Measurements from ENCODE around the gene CLDN5.

The CLDN5 gene

GRCh38 chr22:19504900-19505734 is 19.1 kb downstream of the CLDN5 start:
- TF ChIP-seq CTCF (IDR thresholded peaks at IDR 0.05; ENCODE audit: control insufficient read depth, extremely low read depth, insufficient read depth): no peak
- no peak for DNase-seq (ENCODE audit: low read depth)
- H3K4me3 ChIP-seq (ENCODE audit: low read depth, low read length): no peak overlapping the region

GRCh38 chr22:19503869-19504268 is 20.3 kb downstream of the CLDN5 start:
- no peak for TF ChIP-seq CTCF (IDR thresholded peaks at IDR 0.05; ENCODE audit: control insufficient read depth, extremely low read depth, insufficient read depth)
- no peak for DNase-seq (ENCODE audit: low read depth)
- H3K4me3 ChIP-seq (ENCODE audit: low read depth, low read length): no peak overlapping the region

- no peak for TF ChIP-seq CTCF (IDR thresholded peaks at IDR 0.05; ENCODE audit: control insufficient read depth, extremely low read depth, insufficient read depth)
- DNase-seq (ENCODE audit: low read depth): no peak
Observed at GRCh38 chr22:19503367-19503766, 20.8 kb downstream of the CLDN5 start.

GRCh38 chr22:19501897-19502447 is 22.2 kb downstream of the CLDN5 start:
- DNase-seq (ENCODE audit: low read depth): no peak
- TF ChIP-seq CTCF (IDR thresholded peaks at IDR 0.05; ENCODE audit: control insufficient read depth, extremely low read depth, insufficient read depth): no peak
- no peak overlapping the region for H3K4me3 ChIP-seq (ENCODE audit: low read depth, low read length)

More at GRCh38 chr22:19503367-19503766, 20.8 kb downstream of the CLDN5 start:
- no peak overlapping the region for H3K4me3 ChIP-seq (ENCODE audit: low read depth, low read length)

GRCh38 chr22:19499880-19500242 is 24.3 kb downstream of the CLDN5 start:
- no peak overlapping the region for H3K4me3 ChIP-seq (ENCODE audit: low read depth, low read length)
- TF ChIP-seq CTCF (IDR thresholded peaks at IDR 0.05; ENCODE audit: control insufficient read depth, extremely low read depth, insufficient read depth): no peak

GRCh38 chr22:19499236-19499879 is 24.9 kb downstream of the CLDN5 start:
- DNase-seq (ENCODE audit: low read depth): no peak
- TF ChIP-seq CTCF (IDR thresholded peaks at IDR 0.05; ENCODE audit: control insufficient read depth, extremely low read depth, insufficient read depth): no peak
- H3K4me3 ChIP-seq (ENCODE audit: low read depth, low read length): no peak overlapping the region

More at GRCh38 chr22:19499880-19500242, 24.3 kb downstream of the CLDN5 start:
- DNase-seq (ENCODE audit: low read depth): no peak

All from LNCaP clone FGC (cell line).